Eye (tissue), 1 donor: ENCODE measurements around the gene DYNLT2.
"Not testable (repeated sequence)": the region's sequence is repeated elsewhere in the genome, so short reads cannot be mapped to it uniquely, and the experiment has no call there.

ENCODE experiments used
- DNase-seq: peaks from one replicate; pipeline ENCODE4 v3.0.0-alpha.2; 2015

DYNLT2 gene

DNA sequence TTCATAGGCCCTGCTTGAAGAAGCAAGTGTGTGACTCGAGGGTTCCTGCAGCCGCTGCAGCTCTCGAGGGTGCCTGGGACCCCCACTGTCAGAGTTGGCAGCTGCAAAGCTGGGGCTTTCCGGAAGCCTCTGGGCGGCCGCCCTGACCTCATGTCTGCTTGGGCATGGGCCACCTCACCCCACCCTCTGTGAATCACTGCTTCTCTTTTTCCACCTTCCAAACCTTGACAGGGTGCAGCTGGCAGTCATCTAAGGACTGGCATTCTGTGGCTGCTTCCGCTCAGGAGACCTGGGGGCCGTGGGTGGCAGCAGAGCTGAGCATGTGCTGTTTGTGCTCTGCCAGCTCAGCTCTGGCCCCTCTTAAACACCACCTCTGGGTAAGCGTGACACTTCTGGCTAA lies 32.0 kb upstream of the DYNLT2 start:
- DNase-seq = no peak

DNA sequence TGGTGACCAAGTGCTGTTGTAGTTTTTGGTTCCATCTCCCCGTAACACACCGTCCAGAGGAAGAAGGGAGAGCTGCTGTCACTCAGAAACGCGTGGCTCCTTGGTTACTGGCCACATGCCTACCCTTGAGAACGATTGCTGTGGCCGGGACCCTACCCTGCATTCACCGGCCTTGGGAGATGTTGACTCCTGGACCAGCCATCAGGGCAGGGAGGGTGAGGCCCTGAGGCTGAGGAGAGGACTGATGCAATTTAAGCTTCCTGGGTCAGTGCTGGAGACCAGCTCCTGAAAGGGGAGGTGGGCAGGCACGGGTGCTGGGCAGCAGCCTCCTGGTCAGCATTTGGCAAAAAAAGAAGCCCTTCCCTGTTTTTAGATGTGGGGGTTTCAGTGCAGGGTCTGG lies 31.6 kb upstream of the DYNLT2 start:
- no peak for DNase-seq

DNA sequence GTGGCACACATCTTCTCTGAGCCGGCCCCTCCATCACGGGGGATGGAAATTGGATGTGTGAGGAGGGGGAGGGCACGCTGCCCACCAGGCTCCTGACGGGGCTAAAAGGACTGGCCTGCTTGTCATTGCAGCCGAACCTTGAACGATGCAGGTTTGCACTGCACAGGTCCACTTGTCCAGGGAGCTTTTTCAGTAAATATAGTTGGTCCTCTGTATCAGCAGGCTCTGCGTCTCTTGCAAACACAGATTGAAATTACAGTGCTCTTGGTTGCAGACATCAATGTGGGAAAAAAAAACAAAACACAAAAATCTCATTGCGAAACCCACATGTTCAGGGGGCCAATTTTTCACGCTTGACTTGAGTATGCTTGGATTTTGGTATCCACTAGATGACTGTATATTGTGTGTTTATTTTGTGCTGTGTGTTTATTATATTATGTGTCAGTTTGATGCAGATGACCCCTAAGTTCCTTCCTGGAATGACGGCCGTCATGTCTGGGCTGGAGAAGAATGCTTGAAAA lies 29.3 kb upstream of the DYNLT2 start:
- DNase-seq = no peak

DNA sequence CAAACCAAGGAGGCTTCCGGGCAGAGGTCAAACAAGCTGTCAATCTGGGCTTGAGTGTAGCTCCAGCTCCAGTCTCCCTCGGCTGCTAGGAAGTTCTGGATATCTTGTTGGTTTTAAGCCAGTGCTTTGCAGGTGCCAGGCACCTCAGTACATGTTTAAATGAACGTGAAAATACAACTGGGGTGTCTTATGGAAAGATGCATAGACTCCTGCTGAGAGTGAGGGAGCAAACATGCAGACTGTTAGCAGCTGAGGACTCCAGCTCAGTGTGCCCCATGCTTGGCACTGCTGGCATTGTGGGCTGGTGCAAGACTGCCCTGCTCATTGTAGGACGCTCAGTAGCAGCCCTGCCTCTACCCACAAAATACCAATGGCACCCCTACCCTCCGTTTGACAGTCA lies 28.5 kb upstream of the DYNLT2 start:
- DNase-seq = no peak

GRCh38 chr6:169779092-169779815 lies 27.9 kb upstream of the DYNLT2 start:
- DNase-seq = no peak

- DNase-seq = no peak
These were observed 27.3 kb upstream of the DYNLT2 start for GRCh38 chr6:169778646-169779045.

GRCh38 chr6:169777896-169778295 lies 26.5 kb upstream of the DYNLT2 start:
- DNase-seq = no peak

DNA sequence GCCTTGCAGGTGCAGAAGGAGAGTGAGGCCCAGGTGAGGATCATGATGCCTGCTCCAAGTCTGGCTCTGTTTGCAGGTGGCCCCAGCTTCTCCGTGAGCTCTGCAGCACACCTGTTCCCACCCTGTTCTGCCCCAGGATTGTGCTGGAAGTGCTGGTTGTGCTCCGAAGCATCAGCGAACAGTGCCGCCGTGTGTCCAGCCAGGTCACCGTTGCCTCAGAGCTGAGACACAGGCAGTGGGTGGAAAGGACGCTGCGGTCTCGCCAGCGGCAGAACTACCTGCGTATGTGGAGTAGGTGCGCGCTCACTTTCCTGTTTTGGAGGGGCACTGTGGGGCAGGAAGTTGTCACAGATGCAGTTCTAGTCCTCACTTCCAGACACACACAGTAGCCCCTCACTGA lies 25.0 kb upstream of the DYNLT2 start:
- no peak for DNase-seq

- DNase-seq = no peak
These were observed 23.9 kb upstream of the DYNLT2 start for GRCh38 chr6:169775321-169775720.

GRCh38 chr6:169774347-169774746 lies 23.0 kb upstream of the DYNLT2 start:
- no peak for DNase-seq

- DNase-seq = no peak
These were observed 15.8 kb upstream of the DYNLT2 start for GRCh38 chr6:169766921-169767736.

DNA sequence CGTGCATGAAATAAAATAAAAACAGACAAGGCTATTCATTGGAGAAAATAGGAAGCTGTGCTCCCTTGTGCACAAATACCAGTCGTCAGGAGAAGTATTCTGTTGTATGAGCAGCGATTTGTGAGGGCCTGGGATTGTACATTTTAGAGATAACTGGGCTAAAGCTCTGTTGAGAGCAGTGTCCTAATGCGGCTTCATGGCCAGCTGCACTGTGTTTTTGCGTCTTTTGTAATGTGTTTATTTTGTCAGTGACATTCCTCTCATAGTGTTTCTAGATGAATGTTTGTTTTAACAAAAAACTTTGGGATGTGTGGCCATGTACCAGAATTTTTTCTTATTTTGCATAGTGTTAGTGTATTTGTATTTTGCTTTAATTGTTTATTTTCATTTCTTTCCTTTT lies 14.9 kb upstream of the DYNLT2 start:
- no peak for DNase-seq

DNA sequence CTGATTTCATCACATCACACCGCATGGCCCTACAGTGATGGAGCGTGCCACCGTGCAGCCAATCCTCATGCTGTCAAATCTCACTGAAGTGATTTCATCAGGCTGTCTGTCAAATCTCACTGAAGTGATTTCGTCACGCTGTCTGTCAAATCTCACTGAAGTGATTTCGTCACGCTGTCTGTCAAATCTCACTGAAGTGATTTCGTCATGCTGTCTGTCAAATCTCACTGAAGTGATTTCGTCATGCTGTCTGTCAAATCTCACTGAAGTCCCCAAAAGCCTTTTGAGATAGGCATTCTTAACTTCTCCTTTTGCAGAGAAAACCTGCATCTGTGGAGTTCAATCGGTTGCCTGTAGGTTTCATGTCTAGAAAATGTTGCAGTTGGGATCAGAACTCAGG lies 14.4 kb upstream of the DYNLT2 start:
- not testable (repeated sequence) for DNase-seq

GRCh38 chr6:169763881-169764280 lies 12.5 kb upstream of the DYNLT2 start:
- no peak for DNase-seq

GRCh38 chr6:169763308-169763707 lies 11.9 kb upstream of the DYNLT2 start:
- no peak for DNase-seq

GRCh38 chr6:169755162-169755561 lies 3.8 kb upstream of the DYNLT2 start:
- DNase-seq = no peak

- DNase-seq = no peak
These were observed 777 bp upstream of the DYNLT2 start for GRCh38 chr6:169752074-169752623.

- DNase-seq = no peak
These were observed 4.8 kb downstream of the DYNLT2 start for GRCh38 chr6:169746556-169746955.

- DNase-seq = no peak
These were observed 6.0 kb downstream of the DYNLT2 start for GRCh38 chr6:169745405-169745804.

GRCh38 chr6:169741344-169741743 lies 10.0 kb downstream of the DYNLT2 start:
- DNase-seq = no peak

- peak; percentile 17 for DNase-seq
These were observed 12.3 kb downstream of the DYNLT2 start for GRCh38 chr6:169738976-169739529.

- DNase-seq = peak; percentile 30
These were observed 13.0 kb downstream of the DYNLT2 start for GRCh38 chr6:169738204-169738975.

- no peak for DNase-seq
These were observed 21.4 kb downstream of the DYNLT2 start for GRCh38 chr6:169729961-169730360.
